HG03039 (cell line): ENCODE data around the gene FGF23.
A peak's percentile ranks its signal among the peaks of the same experiment; 100 is the strongest.

Experiments used
- ATAC-seq: cut with Tn5 transposase; IDR thresholded peaks from one replicate; pipeline ENCODE4 v1.9.1; 2021; ENCODE audit warnings: mild to moderate bottlenecking, moderate library complexity; ENCODE audit not compliant: unreplicated experiment

Gene FGF23

GRCh38 chr12:4386801-4387200 is 7.3 kb upstream of the FGF23 start:
- ATAC-seq, result no peak

- ATAC-seq, result no peak
Observed at GRCh38 chr12:4383304-4383865, 3.9 kb upstream of the FGF23 start.

GRCh38 chr12:4380332-4380731 is 820 bp upstream of the FGF23 start:
- ATAC-seq, result no peak

- no peak for ATAC-seq
Observed at GRCh38 chr12:4378772-4379171, 740 bp downstream of the FGF23 start.

- ATAC-seq, result no peak
Observed at GRCh38 chr12:4375449-4375848, 4.1 kb downstream of the FGF23 start.

- no peak for ATAC-seq
Observed at GRCh38 chr12:4372653-4373052, 6.9 kb downstream of the FGF23 start.

- no peak for ATAC-seq
Observed at GRCh38 chr12:4370265-4370664, 9.2 kb downstream of the FGF23 start.

- ATAC-seq, result no peak
Observed at GRCh38 chr12:4369548-4369947, 10.0 kb downstream of the FGF23 start.

GRCh38 chr12:4366090-4366489 is 13.4 kb downstream of the FGF23 start:
- ATAC-seq, result no peak

- no peak for ATAC-seq
Observed at GRCh38 chr12:4356041-4356327, 23.5 kb downstream of the FGF23 start.

GRCh38 chr12:4355156-4356040 is 24.1 kb downstream of the FGF23 start:
- ATAC-seq, result no peak

GRCh38 chr12:4353785-4354208 is 25.7 kb downstream of the FGF23 start:
- no peak for ATAC-seq

- no peak for ATAC-seq
Observed at GRCh38 chr12:4346931-4347330, 32.6 kb downstream of the FGF23 start.

- no peak for ATAC-seq
Observed at GRCh38 chr12:4331842-4332241, 47.7 kb downstream of the FGF23 start.

GRCh38 chr12:4331221-4331620 is 48.3 kb downstream of the FGF23 start:
- no peak for ATAC-seq

GRCh38 chr12:4330203-4330602 is 49.3 kb downstream of the FGF23 start:
- ATAC-seq, result no peak

GRCh38 chr12:4327293-4327692 is 52.2 kb downstream of the FGF23 start:
- no peak for ATAC-seq

GRCh38 chr12:4325966-4326365 is 53.5 kb downstream of the FGF23 start:
- ATAC-seq, result no peak

GRCh38 chr12:4324366-4324765 is 55.1 kb downstream of the FGF23 start:
- no peak for ATAC-seq

- ATAC-seq, result no peak
Observed at GRCh38 chr12:4323396-4323795, 56.1 kb downstream of the FGF23 start.

GRCh38 chr12:4322726-4323125 is 56.8 kb downstream of the FGF23 start:
- ATAC-seq, result no peak

- ATAC-seq, result peak; percentile 94
Observed at GRCh38 chr12:4320853-4321701, 58.4 kb downstream of the FGF23 start, which contains the start of gene TIGAR. Gene TIGAR (plus strand): TSS chr12:4321213. CDS start chr12:4321272, 59 bp downstream.
